PC-3 (cell line): ENCODE data around the gene HSPA12B. TPM values are rescaled to one million over a fixed set of nuclear protein-coding genes. Genes with fewer than 3 reads are reported as not detected.
"Not testable (repeated sequence)": the region's sequence is repeated elsewhere in the genome, so short reads cannot be mapped to it uniquely, and the experiment has no call there.

Source experiments
- ATAC-seq: fragments of 200-7000 bp; cut with Tn5 transposase; 2 replicates; pipeline ENCODE4 v1.9.1; 2020; ENCODE audit warnings: mild to moderate bottlenecking, moderate library complexity
- BruUV-seq: library from RNA; stranded (reverse); fragments of 400-500 nt; replicated peaks from 2 replicates; lab custom pipeline; 2021; lab: Mats Ljungman, UMichigan
- CTCF ChIA-PET: fragments of 300-600 bp; sonication (Branson Sonifier 250); formaldehyde crosslinking; loops from one replicate; lab custom pipeline; 2022; ENCODE audit warnings: antibody characterized with exemption; lab: Charles Lee
- POLR2A ChIA-PET: fragments of 300-600 bp; sonication (Branson Sonifier 250); formaldehyde crosslinking; loops from one replicate; lab custom pipeline; 2022; ENCODE audit warnings: antibody characterized with exemption; ENCODE audit not compliant: unreplicated experiment; lab: Charles Lee
- DNase-seq: peaks from one replicate; pipeline ENCODE4 v3.0.0-alpha.2; 2015
- H2AFZ ChIP-seq: fragments of 300-600 bp; sonication (generic); 2 replicates; pipeline ENCODE4 v1.6.0; 2016; ENCODE audit warnings: antibody characterized with exemption, low read length
- H3F3A ChIP-seq: fragments of 300-600 bp; sonication (generic); one replicate; pipeline ENCODE4 v1.6.0; 2017; ENCODE audit warnings: antibody characterized with exemption, low read length, control low read depth, mild to moderate bottlenecking; ENCODE audit not compliant: unreplicated experiment
- H3K27ac ChIP-seq: fragments of 300-600 bp; sonication (generic); 2 replicates; pipeline ENCODE4 v1.5.1; 2016; ENCODE audit warnings: mild to moderate bottlenecking, low read length
- H3K27me3 ChIP-seq: fragments of 300-600 bp; sonication (generic); 2 replicates; pipeline ENCODE4 v1.6.1; 2016; ENCODE audit warnings: low read length, mixed read lengths
- H3K36me3 ChIP-seq: fragments of 300-600 bp; sonication (generic); 2 replicates; pipeline ENCODE4 v1.6.1; 2016; ENCODE audit warnings: low read depth, mixed run types, low read length, mixed read lengths
- H3K4me1 ChIP-seq: fragments of 300-600 bp; sonication (generic); 2 replicates; pipeline ENCODE4 v1.5.1; 2016; ENCODE audit warnings: low read length; ENCODE audit not compliant: insufficient read depth
- H3K4me2 ChIP-seq: fragments of 300-600 bp; sonication (generic); 2 replicates; pipeline ENCODE4 v1.6.0; 2016; ENCODE audit warnings: low read length
- H3K4me3 ChIP-seq: fragments of 300-600 bp; sonication (generic); 2 replicates; pipeline ENCODE4 v1.5.1; 2016; ENCODE audit warnings: mild to moderate bottlenecking, low read length, mixed read lengths
- H3K79me2 ChIP-seq: fragments of 300-600 bp; sonication (generic); 2 replicates; pipeline ENCODE4 v1.6.1; 2017; ENCODE audit warnings: low read length, mixed read lengths
- H3K9ac ChIP-seq: fragments of 300-600 bp; sonication (generic); 2 replicates; pipeline ENCODE4 v1.6.0; 2016; ENCODE audit warnings: mild to moderate bottlenecking, low read length
- H3K9me2 ChIP-seq: fragments of 300-600 bp; sonication (generic); replicated peaks from 2 replicates; pipeline ENCODE4 v1.6.1; 2016; ENCODE audit warnings: mixed run types, low read length, mixed read lengths
- H3K9me3 ChIP-seq: fragments of 300-600 bp; sonication (generic); 2 replicates; pipeline ENCODE4 v1.6.1; 2016; ENCODE audit warnings: low read length, mixed read lengths
- H4K20me1 ChIP-seq: fragments of 300-600 bp; sonication (generic); 2 replicates; pipeline ENCODE4 v1.6.1; 2016; ENCODE audit warnings: low read length, mixed read lengths
- CTCF ChIP-seq: fragments of 300-600 bp; sonication (generic); conservative IDR thresholded peaks from 2 replicates; pipeline ENCODE4 v1.5.1; 2017; ENCODE audit warnings: antibody characterized with exemption, low read depth, mild to moderate bottlenecking, low read length
- EZH2 ChIP-seq: fragments of 300-600 bp; sonication (generic); IDR thresholded peaks from one replicate; pipeline ENCODE4 v1.6.1; 2017; ENCODE audit warnings: antibody characterized with exemption, mild to moderate bottlenecking, low read length; ENCODE audit not compliant: unreplicated experiment
- EZH2phosphoT487 ChIP-seq: fragments of 300-600 bp; sonication (generic); IDR thresholded peaks from 2 replicates; pipeline ENCODE4 v1.6.1; 2018; ENCODE audit warnings: mild to moderate bottlenecking, antibody characterized with exemption, low read length, borderline replicate concordance
- intact Hi-C: fragments of 100-400 bp; cut with micrococcal nuclease; formaldehyde crosslinking; loops from 2 replicates; pipeline ENCODE4 v1.9.0; 2023
- total RNA-seq: library from RNA; depleted of rRNA; stranded (reverse); fragments of >200 nt; gene quantifications from 2 replicates; pipeline ENCODE4 v1.2.3, GENCODE V29; 2014

HSPA12B gene
- total RNA-seq, 1 experiment from 2014 or later: not detected

DNA sequence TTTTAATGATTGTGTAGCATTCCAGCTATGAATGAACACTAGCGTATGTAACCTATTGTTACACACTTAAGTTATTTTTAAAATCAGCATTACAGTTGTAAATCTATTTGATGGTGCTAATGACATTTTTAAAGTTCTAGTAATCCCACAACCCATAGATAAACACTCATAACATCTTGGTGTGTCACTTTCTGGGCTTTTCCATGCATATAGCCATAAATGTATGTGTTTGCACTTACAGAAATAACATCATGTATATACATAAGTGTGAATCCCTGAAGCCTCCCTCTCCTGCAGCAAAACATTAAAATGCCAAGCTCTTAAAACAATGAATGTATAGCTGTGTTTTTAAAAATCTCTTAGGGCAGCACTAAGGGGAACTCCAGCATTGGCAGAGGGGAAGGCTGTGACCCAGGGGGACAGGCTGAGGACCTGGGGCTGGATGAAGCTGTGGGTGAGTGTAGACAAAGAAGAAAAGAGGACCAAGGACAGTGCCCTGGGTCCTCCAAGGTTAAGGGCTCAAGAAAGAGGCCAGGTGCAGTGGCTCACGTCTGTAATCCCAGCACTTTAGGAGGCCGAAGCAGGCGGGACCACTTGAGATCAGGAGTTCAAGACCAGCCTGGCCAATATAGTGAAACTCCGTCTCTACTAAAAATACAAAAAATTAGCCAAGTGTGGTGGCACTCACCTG, 55.0 kb downstream of the HSPA12B start:
- BruUV-seq: TSS peak; percentile 69
- peaks cover 3% of the 10 kb centered on the region for H3F3A ChIP-seq
- H3K27me3 ChIP-seq: no peaks in the 10 kb centered on the region
- peaks cover 36% of the 10 kb centered on the region for H3K4me1 ChIP-seq
- H3K4me2 ChIP-seq: peak overlapping the region; percentile 81
- DNase-seq (peak; percentile 18), ATAC-seq (no peak)
- ChIA-PET POLR2A (interaction anchor here (0.5 to 1.0 kb wide), 4 partner anchors 16 to 58 kb away, joined by 3 to 5 read pairs (median 4); partner anchors contain the start of gene AP5S1), CTCF (interaction anchor here (0.6 to 3.0 kb wide), 3 partner anchors 24 to 33 kb away, joined by 3 to 16 read pairs (median 13); partner anchors contain the start of gene AP5S1)
- 0 out of 2 replicates have a peak overlapping the region, but pooled peaks have one; percentile 16 for H3K27ac ChIP-seq
- no peaks in the 10 kb centered on the region for H3K9me3 ChIP-seq
- H3K4me3 ChIP-seq: peak overlapping the region; percentile 77
- H3K36me3 ChIP-seq: 0 out of 2 replicates have a peak, but pooled peaks cover 3% of the 10 kb centered on the region
- intact Hi-C loops: loop anchor here (1.0 kb wide), 3 partner anchors 9 to 68 kb away; partner anchors contain the start of genes AP5S1 and CDC25B
- H2AFZ ChIP-seq: peak overlapping the region; percentile 90
- TF ChIP-seq CTCF (no peak), EZH2phosphoT487 (no peak), EZH2 (no peak)
- H3K9ac ChIP-seq: peak overlapping the region; percentile 82
- H3K79me2 ChIP-seq: peaks cover 40% of the 10 kb centered on the region
- peaks cover 28% of the 10 kb centered on the region for H4K20me1 ChIP-seq
- H3K9me2 ChIP-seq: no peaks in the 10 kb centered on the region

- DNase-seq: peak; percentile 21
- no peak overlapping the region for H3K27ac ChIP-seq
- TF ChIP-seq CTCF (no peak), EZH2 (no peak), EZH2phosphoT487 (no peak)
- ChIA-PET CTCF (no interaction called here), POLR2A (no interaction called here)
- H2AFZ ChIP-seq: no peak overlapping the region
- BruUV-seq: no TSS peak
- H3K9me2 ChIP-seq: no peaks in the 10 kb centered on the region
- peaks cover 27% of the 10 kb centered on the region for H3K4me1 ChIP-seq
- ATAC-seq: no peak
- H3K4me2 ChIP-seq: peak overlapping the region; percentile 28; the same call in 1 of the 2 replicates
- H4K20me1 ChIP-seq: peaks cover 20% of the 10 kb centered on the region
- H3K9me3 ChIP-seq: no peaks in the 10 kb centered on the region
- no peaks in the 10 kb centered on the region for H3F3A ChIP-seq
- no peaks in the 10 kb centered on the region for H3K27me3 ChIP-seq
- 0 out of 2 replicates have a peak, but pooled peaks cover 3% of the 10 kb centered on the region for H3K36me3 ChIP-seq
- peaks cover 34% of the 10 kb centered on the region for H3K79me2 ChIP-seq
- no peak overlapping the region for H3K9ac ChIP-seq
- H3K4me3 ChIP-seq: no peak overlapping the region
- intact Hi-C loops: no loop called here
These were observed 56.2 kb downstream of the HSPA12B start for GRCh38 chr20:3788685-3789155.

- H3K4me3 ChIP-seq, BruUV-seq, CTCF ChIA-PET, H3K9me3 ChIP-seq, H3K27me3 ChIP-seq, H3K9me2 ChIP-seq, ATAC-seq, H3K4me2 ChIP-seq, H2AFZ ChIP-seq, DNase-seq, H3K36me3 ChIP-seq, intact Hi-C loops, H3K9ac ChIP-seq, H3K27ac ChIP-seq, H3F3A ChIP-seq, POLR2A ChIA-PET: not testable (repeated sequence)
- Histone ChIP-seq H4K20me1 (peaks cover 15% of the 10 kb centered on the region), H3K79me2 (peaks cover 29% of the 10 kb centered on the region), H3K4me1 (peaks cover 23% of the 10 kb centered on the region)
These were observed 56.7 kb downstream of the HSPA12B start for GRCh38 chr20:3789201-3789600.

DNA sequence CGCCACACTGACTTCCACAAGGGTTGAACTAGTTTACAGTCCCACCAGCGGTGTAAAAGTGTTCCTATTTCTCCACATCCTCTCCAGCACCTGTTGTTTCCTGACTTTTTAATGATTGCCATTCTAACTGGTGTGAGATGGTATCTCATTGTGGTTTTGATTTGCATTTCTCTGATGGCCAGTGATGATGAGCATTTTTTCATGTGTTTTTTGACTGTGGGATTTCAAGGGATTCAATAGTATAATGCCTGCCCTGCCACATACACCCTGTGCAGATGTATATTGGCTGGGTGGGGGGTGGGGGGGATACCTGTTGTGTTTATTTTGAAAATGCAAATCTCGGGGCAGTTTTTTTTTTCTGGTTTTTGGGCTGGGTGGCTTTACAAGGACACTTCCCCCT, 61.7 kb downstream of the HSPA12B start:
- H3K4me3 ChIP-seq, H3K4me2 ChIP-seq, H3K9me2 ChIP-seq, POLR2A ChIA-PET, DNase-seq, H3F3A ChIP-seq, H2AFZ ChIP-seq, H3K27ac ChIP-seq, CTCF ChIA-PET, H4K20me1 ChIP-seq, H3K27me3 ChIP-seq, H3K9ac ChIP-seq, H3K9me3 ChIP-seq, ATAC-seq, BruUV-seq, intact Hi-C loops: not testable (repeated sequence)
- Histone ChIP-seq H3K36me3 (peaks cover 13% of the 10 kb centered on the region), H3K4me1 (peaks cover 26% of the 10 kb centered on the region), H3K79me2 (peaks cover 38% of the 10 kb centered on the region)
